Measurements from ENCODE around the gene PPFIBP2. TPM values are rescaled to one million over a fixed set of nuclear protein-coding genes. Genes with fewer than 3 reads are reported as not detected.

PPFIBP2 gene
- total RNA-seq, 1 donor from 2014 or later, result 19.9 TPM

- DNase-seq (no peak), ATAC-seq (no peak)
- intact Hi-C loops (cut with micrococcal nuclease), result no loop called here
Measured at GRCh38 chr11:7544021-7544420, 30.2 kb downstream of the PPFIBP2 start.

GRCh38 chr11:7545611-7546010 is 31.8 kb downstream of the PPFIBP2 start:
- DNase-seq (no peak), ATAC-seq (no peak)
- intact Hi-C loops (cut with micrococcal nuclease), result no loop called here

GRCh38 chr11:7546324-7546791 is 32.6 kb downstream of the PPFIBP2 start:
- ATAC-seq (no peak), DNase-seq (no peak)
- intact Hi-C loops (cut with micrococcal nuclease), result no loop called here

- ATAC-seq (no peak), DNase-seq (no peak)
- intact Hi-C loops (cut with micrococcal nuclease), result no loop called here
Measured at GRCh38 chr11:7547687-7548086, 33.9 kb downstream of the PPFIBP2 start.

GRCh38 chr11:7548659-7549274 is 35.0 kb downstream of the PPFIBP2 start:
- ATAC-seq (peak; percentile 65), DNase-seq (no peak)
- intact Hi-C loops (cut with micrococcal nuclease), result no loop called here

GRCh38 chr11:7549681-7550080 is 35.9 kb downstream of the PPFIBP2 start:
- ATAC-seq (no peak), DNase-seq (no peak)
- intact Hi-C loops (cut with micrococcal nuclease), result no loop called here

GRCh38 chr11:7551571-7551970 is 37.8 kb downstream of the PPFIBP2 start:
- DNase-seq (no peak), ATAC-seq (no peak)
- intact Hi-C loops (cut with micrococcal nuclease), result no loop called here

GRCh38 chr11:7552666-7553065 is 38.9 kb downstream of the PPFIBP2 start:
- no peak for DNase-seq
- ATAC-seq, result no peak
- intact Hi-C loops (cut with micrococcal nuclease), result no loop called here

GRCh38 chr11:7555052-7555699 is 41.4 kb downstream of the PPFIBP2 start:
- DNase-seq, result peak; percentile 88
- intact Hi-C loops (cut with micrococcal nuclease), result no loop called here
- ATAC-seq, result peak; percentile 96

GRCh38 chr11:7558046-7558445 is 44.2 kb downstream of the PPFIBP2 start:
- intact Hi-C loops (cut with micrococcal nuclease), result no loop called here
- DNase-seq (no peak), ATAC-seq (peak; percentile 78)

GRCh38 chr11:7559398-7560283 is 45.8 kb downstream of the PPFIBP2 start:
- DNase-seq (no peak), ATAC-seq (no peak)
- intact Hi-C loops (cut with micrococcal nuclease), result no loop called here

GRCh38 chr11:7561562-7561961 is 47.8 kb downstream of the PPFIBP2 start:
- intact Hi-C loops (cut with micrococcal nuclease), result no loop called here
- ATAC-seq (no peak), DNase-seq (no peak)

GRCh38 chr11:7563281-7563680 is 49.5 kb downstream of the PPFIBP2 start:
- no peak for ATAC-seq
- intact Hi-C loops (cut with micrococcal nuclease), result no loop called here

GRCh38 chr11:7564803-7565202 is 51.0 kb downstream of the PPFIBP2 start:
- DNase-seq (no peak), ATAC-seq (no peak)
- intact Hi-C loops (cut with micrococcal nuclease), result loop anchor here (5.0 kb wide), 1 partner anchor 92 kb away; no protein-coding TSS in a partner anchor

More at GRCh38 chr11:7563281-7563680, 49.5 kb downstream of the PPFIBP2 start:
- no peak for DNase-seq

GRCh38 chr11:7567311-7567710 is 53.5 kb downstream of the PPFIBP2 start:
- ATAC-seq, result no peak
- no peak for DNase-seq
- intact Hi-C loops (cut with micrococcal nuclease), result loop anchor here (5.0 kb wide), 1 partner anchor 90 kb away; no protein-coding TSS in a partner anchor

GRCh38 chr11:7569044-7569443 is 55.2 kb downstream of the PPFIBP2 start:
- peak; percentile 36 for DNase-seq
- intact Hi-C loops (cut with micrococcal nuclease), result loop anchor here (5.0 kb wide), 1 partner anchor 88 kb away; no protein-coding TSS in a partner anchor
- ATAC-seq, result peak; percentile 49

- intact Hi-C loops (cut with micrococcal nuclease), result loop anchor here (5.0 kb wide), 1 partner anchor 97 kb away; no protein-coding TSS in a partner anchor
- no peak for ATAC-seq
- DNase-seq, result no peak
Measured at GRCh38 chr11:7570241-7570640, 56.4 kb downstream of the PPFIBP2 start.

- DNase-seq (no peak), ATAC-seq (no peak)
- intact Hi-C loops (cut with micrococcal nuclease), result loop anchor here (5.0 kb wide), 1 partner anchor 96 kb away; no protein-coding TSS in a partner anchor
Measured at GRCh38 chr11:7570938-7571521, 57.2 kb downstream of the PPFIBP2 start.

- peak; percentile 75 for ATAC-seq
- intact Hi-C loops (cut with micrococcal nuclease), result loop anchor here (5.0 kb wide), 1 partner anchor 96 kb away; no protein-coding TSS in a partner anchor
- peak; percentile 67 for DNase-seq
Measured at GRCh38 chr11:7571640-7572000, 57.8 kb downstream of the PPFIBP2 start.

Data from left ventricle myocardium superior (tissue), 1 donor.